HepG2 (cell line): Measurements from ENCODE around the gene SLC13A3. TPM values are rescaled to one million over a fixed set of nuclear protein-coding genes. Genes with fewer than 3 reads are reported as not detected.

Source experiments
- ARNT2 ChIP-seq: sonication (generic); formaldehyde crosslinking; IDR thresholded peaks from 2 replicates; pipeline ENCODE4 v1.8.0; 2022; ENCODE audit warnings: mild to moderate bottlenecking, low read depth, missing genetic modification reagents, moderate library complexity
- ATF5 ChIP-seq: sonication (generic); formaldehyde crosslinking; IDR thresholded peaks from 2 replicates; pipeline ENCODE4 v1.4.0; 2020; ENCODE audit warnings: mild to moderate bottlenecking, low read depth, missing genetic modification reagents
- EP300 ChIP-seq, 3 experiments: sonication (generic) in 1 of 3; formaldehyde crosslinking in 1 of 3; IDR thresholded peaks; 2 replicates each; pipeline versions ENCODE4 v1.5.1 to v1.6.1; 2011 to 2020; ENCODE audit warnings: low read depth in 2 of 3, low read length in 2 of 3, borderline replicate concordance in 1 of 3, improper control_type of control experiment in 1 of 3, mild to moderate bottlenecking in 1 of 3, missing genetic modification reagents in 1 of 3, moderate library complexity in 1 of 3
- KAT8 ChIP-seq: IDR thresholded peaks from 2 replicates; pipeline ENCODE4 v1.6.1; 2016; ENCODE audit warnings: missing genetic modification reagents, missing compliant biosample characterization
- KLF6 ChIP-seq: IDR thresholded peaks from 2 replicates; pipeline ENCODE4 v1.8.0; 2016; ENCODE audit warnings: missing biosample characterization, missing genetic modification reagents
- NFYB ChIP-seq: sonication (generic); formaldehyde crosslinking; IDR thresholded peaks from 2 replicates; pipeline ENCODE4 v1.4.0; 2020; ENCODE audit warnings: missing genetic modification reagents
- POLR2AphosphoS2 ChIP-seq: IDR thresholded peaks from 2 replicates; pipeline ENCODE4 v1.6.1; 2011; ENCODE audit warnings: low read depth, low read length, improper control_type of control experiment
- RARG ChIP-seq: sonication (generic); formaldehyde crosslinking; IDR thresholded peaks from 2 replicates; pipeline ENCODE4 v1.4.0; 2020; ENCODE audit warnings: low read depth, mild to moderate bottlenecking, missing genetic modification reagents
- SKI ChIP-seq: fragments of 450-650 bp; IDR thresholded peaks from one replicate; pipeline ENCODE4 v1.6.1; 2018; ENCODE audit warnings: mild to moderate bottlenecking; ENCODE audit not compliant: partially characterized antibody
- SMAD9 ChIP-seq: sonication (generic); formaldehyde crosslinking; IDR thresholded peaks from 2 replicates; pipeline ENCODE4 v1.5.1; 2020; ENCODE audit warnings: mild to moderate bottlenecking, missing genetic modification reagents
- SP2 ChIP-seq: sonication (generic); formaldehyde crosslinking; IDR thresholded peaks from 2 replicates; pipeline ENCODE4 v1.5.1; 2020; ENCODE audit warnings: mild to moderate bottlenecking, missing genetic modification reagents
- SSRP1 ChIP-seq: IDR thresholded peaks from 2 replicates; pipeline ENCODE4 v1.6.1; 2016; ENCODE audit warnings: control low read depth
- STAG1 ChIP-seq: sonication (generic); formaldehyde crosslinking; IDR thresholded peaks from 2 replicates; pipeline ENCODE4 v1.4.0; 2020; ENCODE audit warnings: missing genetic modification reagents
- TARDBP ChIP-seq: sonication (generic); formaldehyde crosslinking; IDR thresholded peaks from 2 replicates; pipeline ENCODE4 v1.8.0; 2022; ENCODE audit warnings: mild to moderate bottlenecking, missing genetic modification reagents
- XRCC5 ChIP-seq: fragments of 200-400 bp; formaldehyde crosslinking; optimal IDR thresholded peaks from 2 replicates; pipeline ENCODE3; 2017; ENCODE audit warnings: mild to moderate bottlenecking, low read length
- ZC3H4 ChIP-seq: sonication (generic); formaldehyde crosslinking; IDR thresholded peaks from 2 replicates; pipeline ENCODE4 v1.4.0; 2020; ENCODE audit warnings: missing genetic modification reagents, borderline replicate concordance
- ZFP91 ChIP-seq: sonication (generic); formaldehyde crosslinking; IDR thresholded peaks from 2 replicates; pipeline ENCODE4 v1.9.0; 2022; ENCODE audit warnings: missing genetic modification reagents, mild to moderate bottlenecking, borderline replicate concordance
- ZNF234 ChIP-seq: sonication (generic); formaldehyde crosslinking; conservative IDR thresholded peaks from 2 replicates; pipeline ENCODE4 v1.5.1; 2020; ENCODE audit warnings: mild to moderate bottlenecking, missing genetic modification reagents
- ZNF552 ChIP-seq: sonication (generic); formaldehyde crosslinking; IDR thresholded peaks from 2 replicates; pipeline ENCODE4 v1.9.0; 2022; ENCODE audit warnings: missing genetic modification reagents, mild to moderate bottlenecking, borderline replicate concordance
- ZNF564 ChIP-seq: sonication (generic); formaldehyde crosslinking; IDR thresholded peaks from 2 replicates; pipeline ENCODE4 v1.8.1; 2023; ENCODE audit warnings: mild to moderate bottlenecking, missing genetic modification reagents
- ZNF768 ChIP-seq: sonication (generic); formaldehyde crosslinking; IDR thresholded peaks from 2 replicates; pipeline ENCODE4 v1.4.0; 2020; ENCODE audit warnings: missing genetic modification reagents
- ZSCAN29 ChIP-seq: sonication (generic); formaldehyde crosslinking; conservative IDR thresholded peaks from 2 replicates; pipeline ENCODE4 v1.4.0; 2020; ENCODE audit warnings: mild to moderate bottlenecking, missing genetic modification reagents
- polyA plus RNA-seq, 8 experiments: library from polyadenylated mRNA; depleted of rRNA in 3 of 8; stranded (reverse) in 7 of 8; unstranded in 1 of 8; fragments of >200 nt; fragmentation: Illumina TruSeq in 4 of 8; extraction: Trizol in 4 of 8; gene quantifications; 2 replicates each; pipeline versions ENCODE4 v1.2.1 to v1.2.3, GENCODE V29; 2011 to 2016; ENCODE audit warnings: low read depth in 4 of 8, missing spikeins in 1 of 8, mixed read lengths in 1 of 8; ENCODE audit not compliant: insufficient read depth in 1 of 8
- total RNA-seq, 5 experiments: library from RNA; depleted of rRNA; stranded (reverse); fragments of >200 nt; fragmentation: Illumina TruSeq; extraction: Trizol; gene quantifications; 2 replicates each; pipeline ENCODE4 v1.2.3, GENCODE V29; 2016; ENCODE audit warnings: low read depth in 1 of 5
- TF ChIP-seq, protein P1 (sequence below): sonication (generic); formaldehyde crosslinking; IDR thresholded peaks from 2 replicates; pipeline ENCODE4 v1.4.0; 2020; ENCODE audit warnings: mild to moderate bottlenecking, missing genetic modification reagents
- TF ChIP-seq, protein P2 (sequence below): sonication (generic); formaldehyde crosslinking; IDR thresholded peaks from 2 replicates; pipeline ENCODE4 v1.8.0; 2022; ENCODE audit warnings: missing genetic modification reagents, mild to moderate bottlenecking, inconsistent platforms, borderline replicate concordance

Gene SLC13A3
- total and polyA plus RNA-seq, 2 of the 13 experiments (the other 11 are each of a cell fraction or from before 2014, with no cell fraction given), result 66.5 to 76.0 TPM

DNA sequence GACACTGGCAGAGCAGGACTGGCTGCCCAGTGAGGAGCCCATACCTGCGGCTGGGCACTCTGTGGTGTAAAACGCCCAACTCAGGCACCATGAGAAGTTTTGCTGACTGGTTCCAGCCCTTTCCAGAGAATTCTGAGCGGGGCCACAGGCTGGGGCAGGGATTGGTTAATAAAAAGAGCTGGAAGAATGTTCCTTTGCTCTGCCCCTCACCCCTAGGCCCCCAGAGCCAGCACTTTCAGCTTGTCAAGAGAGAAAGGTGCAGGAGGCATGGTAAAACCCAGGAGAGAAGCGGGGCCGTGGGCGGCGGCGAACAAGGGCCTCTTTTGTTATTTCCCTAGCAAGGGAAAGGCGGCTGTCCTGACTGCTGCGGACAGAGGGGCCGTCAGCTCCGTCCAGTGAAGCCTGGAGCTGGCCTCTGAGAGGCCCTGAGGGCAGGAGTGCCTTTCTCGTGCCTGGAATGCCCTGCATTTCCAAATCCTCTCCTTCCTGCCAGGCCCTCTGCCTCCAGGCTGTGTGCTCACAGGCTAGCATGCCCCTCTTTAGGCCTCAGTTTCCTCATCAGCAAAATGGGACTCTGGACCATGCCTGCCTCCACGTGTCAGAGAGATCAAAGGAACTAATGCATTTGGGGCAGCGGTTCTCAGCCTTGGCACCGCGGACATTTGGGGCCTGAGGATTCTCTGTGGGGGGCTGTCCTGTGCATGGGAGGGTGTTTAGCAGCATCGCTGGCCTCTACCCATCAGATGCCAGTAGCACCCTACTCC lies 12.9 kb downstream of the SLC13A3 start (continued):
- TF ChIP-seq RARG (CRISPR knock-in tag), result no peak
- peak; percentile 69; the same call in 1 of the 2 replicates for TF ChIP-seq ZSCAN29 (CRISPR knock-in tag)
- 0 out of 2 replicates have a peak, but pooled peaks have one; percentile 55 for TF ChIP-seq TARDBP (CRISPR knock-in tag)
- TF ChIP-seq NFYB, result no peak
- TF ChIP-seq, protein P1, sequence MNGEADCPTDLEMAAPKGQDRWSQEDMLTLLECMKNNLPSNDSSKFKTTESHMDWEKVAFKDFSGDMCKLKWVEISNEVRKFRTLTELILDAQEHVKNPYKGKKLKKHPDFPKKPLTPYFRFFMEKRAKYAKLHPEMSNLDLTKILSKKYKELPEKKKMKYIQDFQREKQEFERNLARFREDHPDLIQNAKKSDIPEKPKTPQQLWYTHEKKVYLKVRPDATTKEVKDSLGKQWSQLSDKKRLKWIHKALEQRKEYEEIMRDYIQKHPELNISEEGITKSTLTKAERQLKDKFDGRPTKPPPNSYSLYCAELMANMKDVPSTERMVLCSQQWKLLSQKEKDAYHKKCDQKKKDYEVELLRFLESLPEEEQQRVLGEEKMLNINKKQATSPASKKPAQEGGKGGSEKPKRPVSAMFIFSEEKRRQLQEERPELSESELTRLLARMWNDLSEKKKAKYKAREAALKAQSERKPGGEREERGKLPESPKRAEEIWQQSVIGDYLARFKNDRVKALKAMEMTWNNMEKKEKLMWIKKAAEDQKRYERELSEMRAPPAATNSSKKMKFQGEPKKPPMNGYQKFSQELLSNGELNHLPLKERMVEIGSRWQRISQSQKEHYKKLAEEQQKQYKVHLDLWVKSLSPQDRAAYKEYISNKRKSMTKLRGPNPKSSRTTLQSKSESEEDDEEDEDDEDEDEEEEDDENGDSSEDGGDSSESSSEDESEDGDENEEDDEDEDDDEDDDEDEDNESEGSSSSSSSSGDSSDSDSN (CRISPR knock-in tag), result peak; percentile 86
- peak; percentile 96 for TF ChIP-seq XRCC5
- peak; percentile 78 for TF ChIP-seq ZNF768 (CRISPR knock-in tag)
- TF ChIP-seq STAG1 (CRISPR knock-in tag), result peak; percentile 27; the same call in 1 of the 2 replicates
- TF ChIP-seq SP2 (CRISPR knock-in tag), result no peak
- TF ChIP-seq ATF5 (CRISPR knock-in tag), result 0 out of 2 replicates have a peak, but pooled peaks have one; percentile 67
- TF ChIP-seq KLF6 (CRISPR knock-in tag), result 0 out of 2 replicates have a peak, but pooled peaks have one; percentile 48
- no peak for TF ChIP-seq ZNF234
- no peak for TF ChIP-seq SKI
- no peak for TF ChIP-seq ZC3H4 (CRISPR knock-in tag)
- TF ChIP-seq, protein P2, sequence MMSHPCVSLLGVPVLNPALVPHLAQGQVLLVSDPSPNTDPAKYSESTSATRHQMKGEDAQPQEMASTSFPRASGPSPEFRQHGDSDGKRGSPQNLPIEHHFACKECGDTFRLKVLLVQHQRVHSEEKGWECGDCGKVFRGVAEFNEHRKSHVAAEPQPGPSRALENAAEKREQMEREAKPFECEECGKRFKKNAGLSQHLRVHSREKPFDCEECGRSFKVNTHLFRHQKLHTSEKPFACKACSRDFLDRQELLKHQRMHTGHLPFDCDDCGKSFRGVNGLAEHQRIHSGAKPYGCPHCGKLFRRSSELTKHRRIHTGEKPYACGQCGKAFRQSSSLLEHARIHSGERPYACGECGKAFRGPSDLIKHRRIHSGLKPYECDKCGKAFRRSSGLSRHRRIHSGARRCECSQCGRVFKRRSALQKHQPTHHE (CRISPR knock-in tag), result no peak
- no peak for TF ChIP-seq POLR2AphosphoS2
- TF ChIP-seq EP300 (IDR thresholded peaks at IDR 0.05; ENCODE audit: low read depth in 2 of 2, low read length in 2 of 2), result peak; percentile 45 to 65; a peak in 2 of 4 replicates
- TF ChIP-seq EP300 (CRISPR knock-in tag; IDR thresholded peaks at IDR 0.05; ENCODE audit: borderline replicate concordance), result no peak; the same call in 1 of the 2 replicates
- peak; percentile 18; the same call in 1 of the 2 replicates for TF ChIP-seq SSRP1 (CRISPR knock-in tag)
- TF ChIP-seq ARNT2 (CRISPR knock-in tag), result 0 out of 2 replicates have a peak, but pooled peaks have one; percentile 36
- TF ChIP-seq ZFP91 (CRISPR knock-in tag), result peak; percentile 90
- 0 out of 2 replicates have a peak, but pooled peaks have one; percentile 43 for TF ChIP-seq SMAD9 (CRISPR knock-in tag)
- peak; percentile 22; the same call in 1 of the 2 replicates for TF ChIP-seq KAT8 (CRISPR knock-in tag)
- TF ChIP-seq ZNF564 (CRISPR knock-in tag), result peak; percentile 29; the same call in 1 of the 2 replicates
- peak; percentile 63; the same call in 1 of the 2 replicates for TF ChIP-seq ZNF552 (CRISPR knock-in tag)
